Stimulated activated naive CD8-positive, alpha-beta T cell treated with anti-CD3 and anti-CD28 coated beads, Interleukin-15, Interleukin-2, amounts not matched to agents 100 ng/mL and 50 ng/mL, for 24 hours (primary cell): ENCODE results near the gene PRRT1B.

ENCODE experiments used
- H3K27ac Mint-ChIP-seq: one replicate; pipeline ENCODE4 v1.8.0; 2021; ENCODE audit warnings: mild to moderate bottlenecking, mixed read lengths
- H3K27me3 Mint-ChIP-seq: one replicate; pipeline ENCODE4 v1.8.0; 2021; ENCODE audit warnings: mixed read lengths
- H3K36me3 Mint-ChIP-seq: one replicate; pipeline ENCODE4 v1.8.0; 2021; ENCODE audit warnings: low read depth, mixed read lengths
- H3K4me1 Mint-ChIP-seq: one replicate; pipeline ENCODE4 v1.8.0; 2021; ENCODE audit warnings: low read depth, mixed read lengths
- H3K4me3 Mint-ChIP-seq: one replicate; pipeline ENCODE4 v1.8.0; 2021; ENCODE audit warnings: mild to moderate bottlenecking, mixed read lengths
- H3K9me3 Mint-ChIP-seq: one replicate; pipeline ENCODE4 v1.8.0; 2021; ENCODE audit warnings: mixed read lengths

PRRT1B gene

DNA sequence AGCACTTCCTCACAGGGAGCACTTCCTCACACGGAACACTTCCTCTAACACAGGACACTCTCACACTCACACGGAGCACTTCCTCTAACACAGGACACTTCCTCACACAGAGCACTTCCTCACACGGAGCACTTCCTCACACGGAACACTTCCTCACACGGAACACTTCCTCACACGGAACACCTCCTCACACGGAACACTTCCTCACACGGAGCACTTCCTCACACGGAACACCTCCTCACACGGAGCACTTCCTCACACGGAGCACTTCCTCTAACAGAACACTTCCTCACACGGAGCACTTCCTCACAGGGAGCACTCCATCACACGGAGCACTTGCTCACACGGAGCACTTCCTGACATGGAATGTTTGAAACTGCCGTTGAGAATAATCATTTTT is 29.2 kb upstream of the PRRT1B start:
- Mint-ChIP-seq H3K27me3 (no peaks in the 10 kb centered on the region), H3K9me3 (no peaks in the 10 kb centered on the region), H3K4me3 (no peak overlapping the region), H3K4me1 (no peaks in the 10 kb centered on the region), H3K36me3 (peaks cover 36% of the 10 kb centered on the region), H3K27ac (no peak overlapping the region)

- Mint-ChIP-seq H3K27ac (no peak overlapping the region), H3K27me3 (no peaks in the 10 kb centered on the region), H3K4me1 (no peaks in the 10 kb centered on the region), H3K36me3 (peaks cover 32% of the 10 kb centered on the region), H3K9me3 (no peaks in the 10 kb centered on the region), H3K4me3 (no peak overlapping the region)
Measured at GRCh38 chr9:131516930-131517329, 28.4 kb upstream of the PRRT1B start.

- H3K27ac Mint-ChIP-seq = no peak overlapping the region
- H3K9me3 Mint-ChIP-seq = no peaks in the 10 kb centered on the region
- no peaks in the 10 kb centered on the region for H3K27me3 Mint-ChIP-seq
- H3K4me1 Mint-ChIP-seq = no peaks in the 10 kb centered on the region
- peaks cover 32% of the 10 kb centered on the region for H3K36me3 Mint-ChIP-seq
- no peak overlapping the region for H3K4me3 Mint-ChIP-seq
Measured at GRCh38 chr9:131517761-131518190, 27.5 kb upstream of the PRRT1B start.

DNA sequence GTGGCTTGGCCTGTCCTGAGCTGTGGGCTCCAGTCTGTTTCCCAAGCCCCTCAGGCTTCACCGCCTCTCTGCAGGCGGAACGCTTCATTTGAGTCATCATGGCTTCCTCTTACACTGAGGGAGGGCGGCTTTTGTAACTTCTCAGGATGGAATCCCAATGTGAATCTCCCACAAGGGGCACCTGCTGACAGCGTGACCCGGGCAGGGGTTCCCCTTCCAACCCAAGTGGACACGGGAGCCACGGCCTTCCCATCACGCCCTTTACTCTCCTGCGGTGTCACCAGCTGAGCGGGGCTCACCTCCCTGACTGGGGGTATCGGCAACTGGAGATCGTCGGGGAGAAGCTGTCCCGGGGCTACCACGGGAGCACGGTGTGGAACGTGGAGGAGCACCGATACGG is 26.8 kb upstream of the PRRT1B start:
- Mint-ChIP-seq H3K4me1 (no peaks in the 10 kb centered on the region), H3K4me3 (no peak overlapping the region), H3K27me3 (no peaks in the 10 kb centered on the region), H3K36me3 (peaks cover 37% of the 10 kb centered on the region), H3K9me3 (no peaks in the 10 kb centered on the region), H3K27ac (no peak overlapping the region)

GRCh38 chr9:131520503-131520902 is 24.8 kb upstream of the PRRT1B start:
- Mint-ChIP-seq H3K4me3 (no peak overlapping the region), H3K36me3 (peaks cover 48% of the 10 kb centered on the region), H3K4me1 (no peaks in the 10 kb centered on the region), H3K27me3 (no peaks in the 10 kb centered on the region), H3K27ac (no peak overlapping the region), H3K9me3 (no peaks in the 10 kb centered on the region)

DNA sequence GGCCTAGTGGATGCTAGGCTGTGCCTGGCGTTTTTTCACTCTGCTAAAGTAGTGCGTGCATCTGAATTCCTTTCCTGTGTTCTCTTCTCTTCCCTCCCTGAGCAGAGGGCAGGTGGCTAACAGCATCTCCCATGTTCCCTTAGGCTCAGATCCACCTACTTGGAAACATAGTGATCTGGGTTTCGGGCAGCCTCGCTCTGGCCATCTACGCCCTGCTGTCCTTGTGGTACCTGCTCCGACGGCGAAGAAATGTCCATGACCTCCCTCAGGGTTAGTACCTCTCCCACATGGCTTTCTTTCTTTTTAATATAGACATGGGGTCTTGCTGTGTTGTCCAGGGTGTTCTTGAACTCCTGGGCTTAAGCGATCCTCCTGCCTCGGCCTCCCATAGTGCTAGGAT is 24.1 kb upstream of the PRRT1B start:
- H3K36me3 Mint-ChIP-seq = peaks cover 55% of the 10 kb centered on the region
- no peaks in the 10 kb centered on the region for H3K9me3 Mint-ChIP-seq

DNA sequence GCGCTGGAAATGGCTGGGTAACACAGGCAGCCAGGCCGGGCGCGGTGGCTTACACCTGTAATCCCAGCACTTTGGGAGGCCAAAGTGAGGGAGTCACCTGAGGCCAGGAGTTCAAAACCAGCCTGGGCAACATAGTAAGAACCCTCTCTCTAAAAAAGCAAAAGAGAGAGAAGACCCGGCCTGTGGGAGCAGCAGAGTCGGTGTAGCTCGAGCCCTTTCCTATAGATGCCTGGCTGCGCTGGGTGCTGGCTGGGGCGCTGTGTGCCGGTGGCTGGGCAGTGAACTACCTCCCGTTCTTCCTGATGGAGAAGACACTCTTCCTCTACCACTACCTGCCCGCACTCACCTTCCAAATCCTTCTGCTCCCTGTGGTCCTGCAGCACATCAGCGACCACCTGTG is 23.5 kb upstream of the PRRT1B start:
- H3K4me3 Mint-ChIP-seq = no peak overlapping the region
- H3K36me3 Mint-ChIP-seq = peaks cover 60% of the 10 kb centered on the region
- H3K9me3 Mint-ChIP-seq = no peaks in the 10 kb centered on the region
- H3K4me1 Mint-ChIP-seq = no peaks in the 10 kb centered on the region
- no peaks in the 10 kb centered on the region for H3K27me3 Mint-ChIP-seq
- H3K27ac Mint-ChIP-seq = no peak overlapping the region

More for the DNA sequence above, 24.1 kb upstream of the PRRT1B start:
- no peak overlapping the region for H3K27ac Mint-ChIP-seq
- H3K4me3 Mint-ChIP-seq = no peak overlapping the region
- H3K4me1 Mint-ChIP-seq = no peaks in the 10 kb centered on the region
- H3K27me3 Mint-ChIP-seq = no peaks in the 10 kb centered on the region

GRCh38 chr9:131522257-131523085 is 22.9 kb upstream of the PRRT1B start:
- Mint-ChIP-seq H3K4me3 (no peak overlapping the region), H3K9me3 (no peaks in the 10 kb centered on the region), H3K36me3 (peaks cover 64% of the 10 kb centered on the region), H3K27me3 (no peaks in the 10 kb centered on the region), H3K27ac (no peak overlapping the region), H3K4me1 (no peaks in the 10 kb centered on the region)

DNA sequence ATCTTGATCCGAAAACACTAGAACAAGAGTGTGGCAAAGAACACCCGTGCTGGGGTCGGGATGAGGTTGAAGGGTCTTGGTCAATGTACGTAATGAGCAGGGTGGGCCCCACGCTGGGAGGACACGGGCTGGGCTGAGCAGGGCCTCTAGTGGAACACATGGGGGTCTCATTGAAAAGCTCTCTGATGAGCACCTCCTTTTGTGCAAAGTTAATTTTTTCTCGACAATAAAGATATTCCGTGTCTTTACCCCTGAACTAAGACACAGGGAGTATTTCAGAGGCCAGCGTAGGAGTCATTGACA is 22.3 kb upstream of the PRRT1B start:
- Mint-ChIP-seq H3K27me3 (no peaks in the 10 kb centered on the region), H3K36me3 (peaks cover 63% of the 10 kb centered on the region), H3K4me1 (no peaks in the 10 kb centered on the region), H3K9me3 (no peaks in the 10 kb centered on the region), H3K27ac (no peak overlapping the region), H3K4me3 (no peak overlapping the region)

GRCh38 chr9:131523451-131524435 is 21.6 kb upstream of the PRRT1B start:
- H3K36me3 Mint-ChIP-seq = peaks cover 63% of the 10 kb centered on the region
- H3K4me1 Mint-ChIP-seq = no peaks in the 10 kb centered on the region
- no peaks in the 10 kb centered on the region for H3K27me3 Mint-ChIP-seq
- H3K9me3 Mint-ChIP-seq = no peaks in the 10 kb centered on the region
- no peak overlapping the region for H3K27ac Mint-ChIP-seq
- H3K4me3 Mint-ChIP-seq = no peak overlapping the region

DNA sequence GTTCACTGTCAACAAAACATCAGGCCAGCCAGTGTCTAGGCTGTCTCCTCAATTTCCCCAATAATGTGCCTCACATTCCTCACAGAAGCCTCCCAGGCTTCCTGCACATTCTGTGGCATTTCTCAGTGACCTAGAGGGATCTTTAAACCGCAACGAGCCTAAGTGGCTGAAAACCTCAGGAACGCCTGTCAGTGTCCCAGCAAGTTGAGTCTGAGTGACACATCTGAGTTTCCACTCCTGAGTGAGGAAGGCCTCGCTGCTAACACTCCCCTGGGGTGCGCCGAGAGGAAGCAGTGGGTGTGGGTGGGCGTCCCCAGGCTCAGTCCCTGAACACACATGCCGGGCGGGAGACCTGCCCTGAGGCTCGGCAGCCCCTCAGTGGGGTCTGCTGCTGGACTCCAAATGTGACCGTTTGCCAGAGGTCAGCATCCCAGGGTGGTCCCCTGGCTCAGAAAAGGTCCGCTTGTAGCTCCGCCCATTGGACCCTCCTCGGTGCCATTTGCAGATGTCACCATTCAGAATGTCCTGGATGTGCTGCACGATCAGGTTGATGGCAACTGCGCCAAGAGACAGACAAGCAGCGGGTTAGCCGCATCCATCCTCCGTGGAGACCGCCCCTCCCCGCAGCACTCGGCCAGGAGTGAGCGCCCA is 20.5 kb upstream of the PRRT1B start:
- Mint-ChIP-seq H3K27me3 (no peaks in the 10 kb centered on the region), H3K4me3 (no peak overlapping the region), H3K4me1 (peaks cover 3% of the 10 kb centered on the region), H3K27ac (no peak overlapping the region), H3K36me3 (peaks cover 58% of the 10 kb centered on the region), H3K9me3 (no peaks in the 10 kb centered on the region)

DNA sequence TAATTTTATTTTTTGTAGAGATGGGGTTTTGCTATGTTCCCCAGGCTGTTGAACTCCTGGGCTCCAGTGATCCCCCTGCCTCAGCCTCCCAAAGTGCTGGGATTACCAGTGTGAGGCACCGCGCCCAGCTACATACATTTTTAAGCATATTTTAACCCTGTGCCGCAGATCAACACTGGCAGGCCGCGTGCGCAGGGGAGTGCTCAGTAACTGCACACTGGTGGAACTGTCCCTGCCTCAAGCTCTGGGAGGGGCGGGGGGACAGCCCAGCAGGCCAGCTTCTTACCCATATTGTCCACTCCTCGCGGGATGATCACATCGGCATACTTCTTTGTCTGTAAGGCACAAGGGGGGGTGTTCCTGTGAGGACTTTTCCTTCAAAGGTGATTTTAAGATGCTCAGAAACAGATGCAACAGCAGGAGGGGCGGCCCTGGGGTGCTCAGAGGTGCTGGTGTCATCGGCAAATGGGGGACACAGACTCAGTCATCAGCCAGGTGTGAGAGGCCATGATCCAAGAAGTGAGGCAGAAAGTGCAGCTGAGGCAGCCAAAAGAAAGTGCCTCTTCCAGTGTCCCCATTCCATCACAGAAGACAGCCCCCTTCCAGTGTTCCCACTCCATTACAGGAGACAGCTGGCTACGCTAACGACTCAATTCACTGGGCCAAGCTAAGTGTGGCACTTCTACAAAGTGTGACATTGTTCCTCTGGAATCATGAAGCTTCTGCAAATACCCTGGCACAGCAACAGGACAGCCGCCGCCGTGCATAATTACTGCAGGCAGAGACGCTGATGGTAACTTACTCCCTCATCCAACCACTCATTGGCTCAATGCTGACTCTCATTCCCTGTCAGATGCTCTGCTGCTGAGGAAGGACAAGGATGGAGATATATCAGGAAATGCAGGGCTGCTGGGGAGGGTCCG is 19.4 kb upstream of the PRRT1B start:
- peaks cover 9% of the 10 kb centered on the region for H3K4me1 Mint-ChIP-seq
- H3K4me3 Mint-ChIP-seq = no peak overlapping the region
- no peaks in the 10 kb centered on the region for H3K27me3 Mint-ChIP-seq
- no peak overlapping the region for H3K27ac Mint-ChIP-seq
- peaks cover 53% of the 10 kb centered on the region for H3K36me3 Mint-ChIP-seq
- no peaks in the 10 kb centered on the region for H3K9me3 Mint-ChIP-seq

GRCh38 chr9:131528186-131528585 is 17.1 kb upstream of the PRRT1B start:
- no peaks in the 10 kb centered on the region for H3K27me3 Mint-ChIP-seq
- H3K4me3 Mint-ChIP-seq = peak overlapping the region; percentile 25
- peaks cover 9% of the 10 kb centered on the region for H3K4me1 Mint-ChIP-seq
- H3K9me3 Mint-ChIP-seq = no peaks in the 10 kb centered on the region
- peak overlapping the region; percentile 29 for H3K27ac Mint-ChIP-seq
- H3K36me3 Mint-ChIP-seq = peaks cover 45% of the 10 kb centered on the region

GRCh38 chr9:131528886-131529505 is 16.3 kb upstream of the PRRT1B start:
- Mint-ChIP-seq H3K36me3 (peaks cover 40% of the 10 kb centered on the region), H3K9me3 (no peaks in the 10 kb centered on the region), H3K27me3 (no peaks in the 10 kb centered on the region), H3K27ac (no peak overlapping the region), H3K4me3 (no peak overlapping the region), H3K4me1 (peaks cover 9% of the 10 kb centered on the region)
